Endothelial cell (in vitro differentiated cells): ENCODE data around the gene ADH1C. TPM values are rescaled to one million over a fixed set of nuclear protein-coding genes. Genes with fewer than 3 reads are reported as not detected.

Experiments used
- DNase-seq: peaks from one replicate; pipeline ENCODE4 v3.0.0; 2021; ENCODE audit warnings: low spot score
- H3K27ac Mint-ChIP-seq: one replicate; pipeline ENCODE4 v1.8.0; 2021; ENCODE audit warnings: mixed read lengths, inconsistent platforms; ENCODE audit not compliant: unreplicated experiment
- H3K27me3 Mint-ChIP-seq: one replicate; pipeline ENCODE4 v1.8.0; 2021; ENCODE audit warnings: mild to moderate bottlenecking, moderate library complexity, mixed read lengths, inconsistent platforms; ENCODE audit not compliant: unreplicated experiment
- H3K36me3 Mint-ChIP-seq: one replicate; pipeline ENCODE4 v1.8.0; 2021; ENCODE audit warnings: mild to moderate bottlenecking, low read depth, mixed read lengths, inconsistent platforms; ENCODE audit not compliant: unreplicated experiment
- H3K4me1 Mint-ChIP-seq: one replicate; pipeline ENCODE4 v1.8.0; 2021; ENCODE audit warnings: mild to moderate bottlenecking, mixed read lengths, inconsistent platforms; ENCODE audit not compliant: unreplicated experiment
- H3K4me3 Mint-ChIP-seq: one replicate; pipeline ENCODE4 v1.8.0; 2021; ENCODE audit warnings: mild to moderate bottlenecking, mixed read lengths, inconsistent platforms; ENCODE audit not compliant: unreplicated experiment
- H3K9me3 Mint-ChIP-seq: one replicate; pipeline ENCODE4 v1.8.0; 2021; ENCODE audit warnings: mixed read lengths, inconsistent platforms; ENCODE audit not compliant: unreplicated experiment
- CTCF ChIP-seq: fragments of 200-600 bp; sonication (generic); IDR thresholded peaks from one replicate; pipeline ENCODE4 v1.5.0; 2021; ENCODE audit warnings: antibody characterized with exemption; ENCODE audit not compliant: unreplicated experiment
- total RNA-seq: library from RNA; stranded (reverse); fragmentation: NEBNext Ultra II Directional; extraction: Animal tissue kit (Norgen Biotek cat#: 25700); gene quantifications from one replicate; pipeline ENCODE4 v1.2.1, GENCODE V29; 2021; ENCODE audit not compliant: unreplicated experiment

ADH1C gene
- total RNA-seq, 1 donor from 2014 or later, result not detected

- no peak for TF ChIP-seq CTCF
- Mint-ChIP-seq H3K4me1 (no peaks in the 10 kb centered on the region), H3K4me3 (no peak overlapping the region), H3K9me3 (no peaks in the 10 kb centered on the region), H3K27ac (no peak overlapping the region), H3K36me3 (no peaks in the 10 kb centered on the region), H3K27me3 (no peaks in the 10 kb centered on the region)
- DNase-seq, result no peak
Measured at GRCh38 chr4:99329876-99330275, 22.7 kb downstream of the ADH1C start.

GRCh38 chr4:99324979-99325378 lies 27.6 kb downstream of the ADH1C start:
- no peak for DNase-seq
- no peak overlapping the region for H3K4me3 Mint-ChIP-seq
- peaks cover 10% of the 10 kb centered on the region for H3K4me1 Mint-ChIP-seq
- no peaks in the 10 kb centered on the region for H3K27me3 Mint-ChIP-seq
- no peak overlapping the region for H3K27ac Mint-ChIP-seq
- no peak for TF ChIP-seq CTCF
- H3K9me3 Mint-ChIP-seq, result no peaks in the 10 kb centered on the region
- H3K36me3 Mint-ChIP-seq, result no peaks in the 10 kb centered on the region

GRCh38 chr4:99324361-99324760 lies 28.2 kb downstream of the ADH1C start:
- no peak overlapping the region for H3K27ac Mint-ChIP-seq
- DNase-seq, result no peak
- peaks cover 10% of the 10 kb centered on the region for H3K4me1 Mint-ChIP-seq
- TF ChIP-seq CTCF, result no peak
- H3K27me3 Mint-ChIP-seq, result no peaks in the 10 kb centered on the region
- H3K9me3 Mint-ChIP-seq, result no peaks in the 10 kb centered on the region
- H3K4me3 Mint-ChIP-seq, result no peak overlapping the region
- no peaks in the 10 kb centered on the region for H3K36me3 Mint-ChIP-seq

- no peaks in the 10 kb centered on the region for H3K36me3 Mint-ChIP-seq
Measured at GRCh38 chr4:99323756-99324155, 28.8 kb downstream of the ADH1C start.

More at GRCh38 chr4:99323756-99324155, 28.8 kb downstream of the ADH1C start:
- H3K27me3 Mint-ChIP-seq, result no peaks in the 10 kb centered on the region
- H3K4me1 Mint-ChIP-seq, result peaks cover 10% of the 10 kb centered on the region
- no peak overlapping the region for H3K27ac Mint-ChIP-seq
- no peak for TF ChIP-seq CTCF
- DNase-seq, result no peak
- no peaks in the 10 kb centered on the region for H3K9me3 Mint-ChIP-seq
- H3K4me3 Mint-ChIP-seq, result no peak overlapping the region
